Measurements from ENCODE around the gene DNAJB12. TPM values are rescaled to one million over a fixed set of nuclear protein-coding genes. Genes with fewer than 3 reads are reported as not detected.
"Not testable (repeated sequence)": the region's sequence is repeated elsewhere in the genome, so short reads cannot be mapped to it uniquely, and the experiment has no call there.

DNAJB12 gene
- total RNA-seq, 1 donor from 2014 or later = 13.0 TPM

DNA sequence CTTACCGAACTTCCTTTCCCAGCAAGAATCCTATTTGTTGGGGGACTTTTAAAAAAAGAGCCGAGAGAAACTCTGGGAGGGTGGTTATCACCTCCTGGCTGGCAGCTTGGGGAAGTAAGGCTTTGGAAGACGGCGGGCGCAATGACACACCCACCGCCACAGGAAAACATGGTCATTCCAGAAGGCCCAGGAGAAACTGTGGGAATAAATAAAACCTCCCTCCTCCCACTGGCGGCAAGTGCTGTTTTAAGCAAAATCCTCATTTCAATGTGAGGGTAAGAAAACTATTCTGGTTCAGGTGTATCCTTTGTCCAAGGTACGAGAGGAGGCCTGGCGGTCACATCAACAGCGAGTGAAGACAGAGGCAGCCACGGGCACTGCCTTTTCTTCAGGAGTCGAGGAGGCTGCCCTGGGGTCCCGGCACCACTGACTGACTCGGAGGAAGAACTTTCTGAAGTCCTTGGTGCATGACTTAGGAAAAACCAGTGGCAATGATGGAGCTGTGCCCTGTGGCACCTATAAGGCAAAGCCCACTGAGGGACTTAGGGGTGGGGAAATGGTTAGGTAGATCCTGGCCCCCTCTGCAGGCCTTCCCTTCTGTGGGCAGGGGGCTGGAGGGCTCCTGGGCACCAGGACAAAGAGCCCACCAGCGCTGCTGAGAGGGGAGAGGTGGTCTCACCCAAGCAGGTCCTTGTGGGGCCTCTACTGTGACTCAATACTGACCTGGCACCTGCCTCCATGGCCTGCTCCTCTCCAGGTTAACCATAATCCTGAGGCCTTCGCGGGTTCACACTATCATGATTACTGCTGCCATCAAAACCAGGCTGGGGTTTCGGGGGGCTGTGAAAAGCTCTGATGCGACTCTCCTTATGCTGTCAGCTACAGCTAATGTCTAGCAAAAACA, 21.4 kb downstream of the DNAJB12 start:
- peaks cover 55 to 63% (median 60%) of the 10 kb centered on the region in 3 donors for H3K4me1 ChIP-seq (ENCODE audit: control insufficient read depth in 3 of 3, insufficient read depth in 3 of 3, low read length in 3 of 3)
- peak overlapping the region; percentile 28 for H3K27ac ChIP-seq (ENCODE audit: low read depth, low read length)
- no peaks in the 10 kb centered on the region for H3K9me3 ChIP-seq (ENCODE audit: control insufficient read depth in 3 of 3, low read length in 3 of 3)
- no peak overlapping the region for H3K9ac ChIP-seq (ENCODE audit: low read depth in 1 of 3, low read length in 3 of 3)
- H3K36me3 ChIP-seq (ENCODE audit: control insufficient read depth in 3 of 3, insufficient read depth in 3 of 3, low read length in 3 of 3) = peaks cover 12 to 15% (median 12%) of the 10 kb centered on the region in 3 donors
- no peaks in the 10 kb centered on the region for H3K27me3 ChIP-seq (ENCODE audit: control insufficient read depth in 3 of 3, insufficient read depth in 3 of 3, low read length in 3 of 3)
- H3K4me3 ChIP-seq (ENCODE audit: low read length in 3 of 3) = no peak overlapping the region

DNA sequence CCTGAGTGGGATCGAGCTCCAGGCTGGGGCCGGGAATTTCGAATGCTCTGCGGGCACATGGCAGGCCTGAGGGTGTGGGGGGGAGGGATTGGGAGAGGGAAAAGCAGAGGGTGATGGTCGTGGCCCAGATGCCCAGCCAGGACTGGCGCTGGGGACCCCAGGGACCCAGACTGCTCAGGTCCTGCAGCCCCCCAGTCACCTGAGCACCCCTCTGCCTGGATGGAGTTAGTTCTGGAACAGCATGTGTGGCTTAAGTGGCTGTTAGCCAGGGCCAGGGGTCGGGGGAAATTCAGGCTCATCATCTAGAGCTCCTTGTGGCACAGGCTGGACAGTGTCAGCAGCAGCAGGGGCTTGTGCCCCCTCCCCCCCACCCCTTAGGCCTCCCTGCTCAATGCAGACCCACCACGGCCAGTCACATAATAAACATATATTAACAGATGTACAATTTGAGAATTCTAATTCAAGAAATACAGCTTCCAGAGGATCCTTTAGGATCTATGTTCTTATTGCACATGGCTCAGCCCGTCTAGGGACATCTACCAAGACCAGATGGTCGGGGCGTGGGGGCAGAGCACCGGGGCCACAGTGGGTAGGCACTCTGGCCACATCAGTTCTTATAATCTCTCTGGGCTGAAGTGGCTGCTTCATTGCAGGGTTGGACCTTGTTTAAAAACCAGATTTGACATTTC, 22.2 kb downstream of the DNAJB12 start:
- H3K4me3 ChIP-seq (ENCODE audit: low read length in 3 of 3) = no peak overlapping the region

GRCh38 chr10:72331575-72332422, 22.9 kb downstream of the DNAJB12 start:
- Histone ChIP-seq H3K4me1 (ENCODE audit: control insufficient read depth in 3 of 3, insufficient read depth in 3 of 3, low read length in 3 of 3) (peaks cover 61 to 70% (median 67%) of the 10 kb centered on the region in 3 donors), H3K27ac (ENCODE audit: low read depth, low read length) (peak overlapping the region; percentile 19), H3K27me3 (ENCODE audit: control insufficient read depth in 3 of 3, insufficient read depth in 3 of 3, low read length in 3 of 3) (no peaks in the 10 kb centered on the region), H3K9ac (ENCODE audit: low read depth in 1 of 3, low read length in 3 of 3) (peak overlapping the region; percentile 21 to 68 (median 29)), H3K36me3 (ENCODE audit: control insufficient read depth in 3 of 3, insufficient read depth in 3 of 3, low read length in 3 of 3) (peaks cover 0 to 2% (median 2%) of the 10 kb centered on the region in 3 donors), H3K9me3 (ENCODE audit: control insufficient read depth in 3 of 3, low read length in 3 of 3) (no peaks in the 10 kb centered on the region), H3K4me3 (ENCODE audit: low read length in 3 of 3) (peak overlapping the region in 2 of 3 donors; percentile 41 to 52)

More for the DNA sequence above, 22.2 kb downstream of the DNAJB12 start:
- Histone ChIP-seq H3K9me3 (ENCODE audit: control insufficient read depth in 3 of 3, low read length in 3 of 3) (no peaks in the 10 kb centered on the region), H3K4me1 (ENCODE audit: control insufficient read depth in 3 of 3, insufficient read depth in 3 of 3, low read length in 3 of 3) (peaks cover 63 to 71% (median 68%) of the 10 kb centered on the region in 3 donors), H3K27ac (ENCODE audit: low read depth, low read length) (no peak overlapping the region), H3K27me3 (ENCODE audit: control insufficient read depth in 3 of 3, insufficient read depth in 3 of 3, low read length in 3 of 3) (no peaks in the 10 kb centered on the region), H3K36me3 (ENCODE audit: control insufficient read depth in 3 of 3, insufficient read depth in 3 of 3, low read length in 3 of 3) (peaks cover 4 to 7% (median 4%) of the 10 kb centered on the region in 3 donors), H3K9ac (ENCODE audit: low read depth in 1 of 3, low read length in 3 of 3) (peak overlapping the region in 1 of 3 donors; percentile 14)

DNA sequence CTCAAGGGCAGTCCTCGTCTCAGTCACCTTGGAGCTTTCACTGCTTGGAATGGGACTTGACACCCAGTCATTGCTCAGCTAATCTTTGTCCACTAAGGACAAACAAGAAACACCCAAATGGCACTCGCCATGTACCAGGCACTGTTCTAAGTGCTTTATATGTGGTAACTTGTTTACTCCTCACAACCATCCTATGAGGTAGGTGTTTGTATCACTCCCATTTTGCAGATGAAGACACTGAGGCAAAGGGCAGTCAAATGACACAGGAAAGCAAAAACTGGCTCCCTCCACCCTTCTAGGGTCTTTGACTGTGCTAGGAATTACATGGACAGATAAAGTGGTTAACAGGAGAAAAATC, 24.7 kb downstream of the DNAJB12 start:
- no peaks in the 10 kb centered on the region for H3K36me3 ChIP-seq (ENCODE audit: control insufficient read depth in 3 of 3, insufficient read depth in 3 of 3, low read length in 3 of 3)
- no peaks in the 10 kb centered on the region for H3K27me3 ChIP-seq (ENCODE audit: control insufficient read depth in 3 of 3, insufficient read depth in 3 of 3, low read length in 3 of 3)
- no peak overlapping the region for H3K9ac ChIP-seq (ENCODE audit: low read depth in 1 of 3, low read length in 3 of 3)
- no peak overlapping the region for H3K4me3 ChIP-seq (ENCODE audit: low read length in 3 of 3)
- H3K27ac ChIP-seq (ENCODE audit: low read depth, low read length) = no peak overlapping the region
- H3K9me3 ChIP-seq (ENCODE audit: control insufficient read depth in 3 of 3, low read length in 3 of 3) = no peaks in the 10 kb centered on the region
- H3K4me1 ChIP-seq (ENCODE audit: control insufficient read depth in 3 of 3, insufficient read depth in 3 of 3, low read length in 3 of 3) = peaks cover 49 to 62% (median 57%) of the 10 kb centered on the region in 3 donors

GRCh38 chr10:72329290-72330068, 25.2 kb downstream of the DNAJB12 start:
- Histone ChIP-seq H3K4me1 (ENCODE audit: control insufficient read depth in 3 of 3, insufficient read depth in 3 of 3, low read length in 3 of 3) (peaks cover 49 to 62% (median 57%) of the 10 kb centered on the region in 3 donors), H3K27ac (ENCODE audit: low read depth, low read length) (no peak overlapping the region), H3K9me3 (ENCODE audit: control insufficient read depth in 3 of 3, low read length in 3 of 3) (no peaks in the 10 kb centered on the region), H3K36me3 (ENCODE audit: control insufficient read depth in 3 of 3, insufficient read depth in 3 of 3, low read length in 3 of 3) (no peaks in the 10 kb centered on the region), H3K4me3 (ENCODE audit: low read length in 3 of 3) (no peak overlapping the region), H3K27me3 (ENCODE audit: control insufficient read depth in 3 of 3, insufficient read depth in 3 of 3, low read length in 3 of 3) (no peaks in the 10 kb centered on the region), H3K9ac (ENCODE audit: low read depth in 1 of 3, low read length in 3 of 3) (peak overlapping the region in 1 of 3 donors; percentile 33)

DNA sequence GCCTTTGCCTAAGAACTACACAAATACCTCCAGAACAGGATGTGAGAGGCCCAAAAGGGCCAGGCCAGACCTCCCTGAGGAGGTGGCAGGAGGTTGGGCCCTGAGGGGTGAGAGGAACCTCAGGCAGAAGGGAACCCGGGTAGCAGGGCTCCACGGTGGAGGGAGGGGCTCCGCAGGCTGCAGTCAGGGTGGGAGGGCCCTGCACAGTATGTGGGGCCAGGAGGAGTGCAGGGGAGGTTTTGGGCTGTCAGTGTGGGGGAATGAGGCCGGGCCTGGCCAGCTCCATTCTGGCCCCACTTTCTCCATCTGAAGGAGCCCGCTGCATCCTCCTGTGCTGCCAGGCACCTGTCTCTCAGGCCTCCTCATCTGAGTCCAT, 25.9 kb downstream of the DNAJB12 start:
- Histone ChIP-seq H3K36me3 (ENCODE audit: control insufficient read depth in 3 of 3, insufficient read depth in 3 of 3, low read length in 3 of 3) (no peaks in the 10 kb centered on the region), H3K4me3 (ENCODE audit: low read length in 3 of 3) (no peak overlapping the region), H3K9me3 (ENCODE audit: control insufficient read depth in 3 of 3, low read length in 3 of 3) (no peaks in the 10 kb centered on the region), H3K27ac (ENCODE audit: low read depth, low read length) (peak overlapping the region; percentile 75), H3K9ac (ENCODE audit: low read depth in 1 of 3, low read length in 3 of 3) (peak overlapping the region in 2 of 3 donors; percentile 51 to 75), H3K4me1 (ENCODE audit: control insufficient read depth in 3 of 3, insufficient read depth in 3 of 3, low read length in 3 of 3) (peaks cover 44 to 61% (median 52%) of the 10 kb centered on the region in 3 donors), H3K27me3 (ENCODE audit: control insufficient read depth in 3 of 3, insufficient read depth in 3 of 3, low read length in 3 of 3) (no peaks in the 10 kb centered on the region)

- peak overlapping the region; percentile 51 to 75 (median 68) for H3K9ac ChIP-seq (ENCODE audit: low read depth in 1 of 3, low read length in 3 of 3)
- peak overlapping the region; percentile 75 for H3K27ac ChIP-seq (ENCODE audit: low read depth, low read length)
- H3K27me3 ChIP-seq (ENCODE audit: control insufficient read depth in 3 of 3, insufficient read depth in 3 of 3, low read length in 3 of 3) = no peaks in the 10 kb centered on the region
- no peaks in the 10 kb centered on the region for H3K9me3 ChIP-seq (ENCODE audit: control insufficient read depth in 3 of 3, low read length in 3 of 3)
- peaks cover 42 to 67% (median 50%) of the 10 kb centered on the region in 3 donors for H3K4me1 ChIP-seq (ENCODE audit: control insufficient read depth in 3 of 3, insufficient read depth in 3 of 3, low read length in 3 of 3)
- H3K36me3 ChIP-seq (ENCODE audit: control insufficient read depth in 3 of 3, insufficient read depth in 3 of 3, low read length in 3 of 3) = no peaks in the 10 kb centered on the region
- peak overlapping the region in 2 of 3 donors; percentile 42 to 58 for H3K4me3 ChIP-seq (ENCODE audit: low read length in 3 of 3)
Observed at GRCh38 chr10:72328045-72328828, 26.5 kb downstream of the DNAJB12 start.

- H3K36me3 ChIP-seq (ENCODE audit: control insufficient read depth in 3 of 3, insufficient read depth in 3 of 3, low read length in 3 of 3); H3K9me3 ChIP-seq (ENCODE audit: control insufficient read depth in 3 of 3, low read length in 3 of 3); H3K4me3 ChIP-seq (ENCODE audit: low read length in 3 of 3); H3K9ac ChIP-seq (ENCODE audit: low read depth in 1 of 3, low read length in 3 of 3); H3K27me3 ChIP-seq (ENCODE audit: control insufficient read depth in 3 of 3, insufficient read depth in 3 of 3, low read length in 3 of 3): not testable (repeated sequence)
- peaks cover 37 to 74% (median 43%) of the 10 kb centered on the region in 3 donors for H3K4me1 ChIP-seq (ENCODE audit: control insufficient read depth in 3 of 3, insufficient read depth in 3 of 3, low read length in 3 of 3)
- H3K27ac ChIP-seq (ENCODE audit: low read depth, low read length) = peak overlapping the region; percentile 75
Observed at GRCh38 chr10:72326665-72327603, 27.8 kb downstream of the DNAJB12 start.
